Activated CD8-positive, alpha-beta memory T cell treated with anti-CD3 and anti-CD28 coated beads, Interleukin-2, amount 50 U/mL, for 1 hour (primary cell): ENCODE measurements around the gene CDK18.

Experiments used
- DNase-seq: peaks from one replicate; pipeline ENCODE4 v3.0.0-alpha.2; 2020; ENCODE audit errors: extremely low read depth

The CDK18 gene

GRCh38 chr1:205523261-205523890 lies 18.9 kb downstream of the CDK18 start:
- no peak for DNase-seq

GRCh38 chr1:205523891-205524793 lies 19.7 kb downstream of the CDK18 start:
- peak; percentile 21 for DNase-seq

GRCh38 chr1:205524794-205525101 lies 20.3 kb downstream of the CDK18 start:
- DNase-seq = no peak

- no peak for DNase-seq
Observed at GRCh38 chr1:205525495-205526285, 21.2 kb downstream of the CDK18 start.

- no peak for DNase-seq
Observed at GRCh38 chr1:205526431-205526830, 22.0 kb downstream of the CDK18 start.

GRCh38 chr1:205527931-205528330 lies 23.5 kb downstream of the CDK18 start:
- no peak for DNase-seq

GRCh38 chr1:205528446-205528886 lies 24.0 kb downstream of the CDK18 start:
- DNase-seq = no peak

GRCh38 chr1:205528887-205529825 lies 24.7 kb downstream of the CDK18 start:
- DNase-seq = peak; percentile 51

GRCh38 chr1:205530116-205530515 lies 25.6 kb downstream of the CDK18 start:
- no peak for DNase-seq

- DNase-seq = no peak
Observed at GRCh38 chr1:205531191-205532025, 26.9 kb downstream of the CDK18 start.

- no peak for DNase-seq
Observed at GRCh38 chr1:205532026-205532898, 27.8 kb downstream of the CDK18 start.

- no peak for DNase-seq
Observed at GRCh38 chr1:205532996-205533735, 28.7 kb downstream of the CDK18 start.

- DNase-seq = no peak
Observed at GRCh38 chr1:205533748-205534443, 29.4 kb downstream of the CDK18 start.

GRCh38 chr1:205534444-205534985 lies 30.0 kb downstream of the CDK18 start:
- no peak for DNase-seq

- DNase-seq = no peak
Observed at GRCh38 chr1:205535096-205535495, 30.6 kb downstream of the CDK18 start.

GRCh38 chr1:205535866-205536758 lies 31.6 kb downstream of the CDK18 start:
- no peak for DNase-seq
